CD4-positive, alpha-beta T cell (primary cell): ENCODE results near the gene VAT1L. TPM values are rescaled to one million over a fixed set of nuclear protein-coding genes. Genes with fewer than 3 reads are reported as not detected.

Experiments used
- ATAC-seq: fragments of 200-7000 bp; cut with Tn5 transposase; one replicate; pipeline ENCODE4 v1.10.0; 2022; ENCODE audit warnings: mild to moderate bottlenecking; ENCODE audit not compliant: poor library complexity
- CTCF ChIA-PET: fragments of 350-600 bp; sonication (Branson Sonifier 250); formaldehyde crosslinking; loops from one replicate; lab custom pipeline; 2021; ENCODE audit warnings: antibody characterized with exemption, inconsistent platforms; lab: Charles Lee
- POLR2A ChIA-PET: fragments of 350-600 bp; sonication (Branson Sonifier 250); formaldehyde crosslinking; loops from one replicate; lab custom pipeline; 2021; ENCODE audit warnings: antibody characterized with exemption, inconsistent platforms; lab: Charles Lee
- DNase-seq, 14 experiments: peaks; one replicate each; pipeline ENCODE4 v3.0.0-alpha.2; 2013 to 2020; ENCODE audit warnings: mixed read lengths in 2 of 14
- H3K27ac ChIP-seq, 2 donors: one replicate each; pipeline versions ENCODE4 v1.5.1 to v1.7.0; 2013; ENCODE audit warnings: low read length in 2 of 2, low read depth in 1 of 2, mild to moderate bottlenecking in 1 of 2
- H3K27me3 ChIP-seq, 2 experiments: 1 replicate in 1 of 2; 2 replicates in 1 of 2; pipeline versions ENCODE4 v1.6.1 to v1.7.0; 2013; ENCODE audit warnings: low read length in 2 of 2, control low read depth in 1 of 2, mild to moderate bottlenecking in 1 of 2, moderate library complexity in 1 of 2; ENCODE audit not compliant: insufficient read depth in 2 of 2, control insufficient read depth in 1 of 2
- H3K36me3 ChIP-seq: one replicate; pipeline ENCODE4 v1.6.1; 2013; ENCODE audit warnings: low read length, control low read depth; ENCODE audit not compliant: insufficient read depth
- H3K4me1 ChIP-seq: one replicate; pipeline ENCODE4 v1.6.1; 2013; ENCODE audit warnings: low read length, control low read depth; ENCODE audit not compliant: insufficient read depth
- H3K4me3 ChIP-seq: one replicate; pipeline ENCODE4 v1.5.1; 2013; ENCODE audit warnings: mild to moderate bottlenecking, low read length, moderate library complexity
- H3K9me3 ChIP-seq, 2 experiments: 1 replicate in 1 of 2; 2 replicates in 1 of 2; pipeline versions ENCODE4 v1.6.1 to v1.7.0; 2013; ENCODE audit warnings: low read length in 2 of 2, mild to moderate bottlenecking in 2 of 2, control low read depth in 1 of 2, moderate library complexity in 1 of 2; ENCODE audit not compliant: control insufficient read depth in 1 of 2, insufficient read depth in 1 of 2
- H3K27ac Mint-ChIP-seq: one replicate; pipeline ENCODE4 v1.8.0; 2020; ENCODE audit warnings: mixed read lengths
- H3K27me3 Mint-ChIP-seq: one replicate; pipeline ENCODE4 v1.8.0; 2021; ENCODE audit warnings: mixed read lengths
- H3K36me3 Mint-ChIP-seq: one replicate; pipeline ENCODE4 v1.8.0; 2021; ENCODE audit warnings: low read depth, mixed read lengths
- H3K4me1 Mint-ChIP-seq: one replicate; pipeline ENCODE4 v1.8.0; 2021; ENCODE audit warnings: low read depth, mixed read lengths
- H3K4me3 Mint-ChIP-seq: one replicate; pipeline ENCODE4 v1.8.0; 2020; ENCODE audit warnings: mild to moderate bottlenecking, mixed read lengths
- H3K9me3 Mint-ChIP-seq: one replicate; pipeline ENCODE4 v1.8.0; 2020; ENCODE audit warnings: mixed read lengths
- CTCF ChIP-seq: fragments of 200-600 bp; IDR thresholded peaks from one replicate; pipeline ENCODE4 v1.8.0; 2022; ENCODE audit warnings: antibody characterized with exemption, mild to moderate bottlenecking
- intact Hi-C, 2 experiments: fragments of 100-400 bp; cut with DNase I in 1 of 2; cut with micrococcal nuclease in 1 of 2; formaldehyde crosslinking; loops; one replicate each; pipeline versions ENCODE4 v1.15.1 to v1.9.0; 2023 to 2025; cut with DNase I, micrococcal nuclease
- total RNA-seq, 174 experiments: library from RNA in 2 of 174; stranded (reverse) in 2 of 174; gene quantifications; one replicate each; pipeline ENCODE4 v1.2.3 and lab custom pipeline; 2021 to 2026

Gene VAT1L
- total RNA-seq, 2 experiments from 2014 or later, result not detected

- no peak overlapping the region for H3K27ac Mint-ChIP-seq
- H3K9me3 ChIP-seq, result no peaks in the 10 kb centered on the region
- ChIA-PET CTCF (no interaction called here), POLR2A (no interaction called here)
- H3K27ac ChIP-seq, result no peak overlapping the region
- H3K4me3 ChIP-seq, result no peak overlapping the region
- peaks cover 4 to 7% of the 10 kb centered on the region in 2 experiments for H3K27me3 ChIP-seq
- no peak for TF ChIP-seq CTCF
- no peaks in the 10 kb centered on the region for H3K4me1 Mint-ChIP-seq
- ATAC-seq, result no peak
- no peaks in the 10 kb centered on the region for H3K36me3 ChIP-seq
- H3K27me3 Mint-ChIP-seq, result peaks cover 31% of the 10 kb centered on the region
- no peaks in the 10 kb centered on the region for H3K36me3 Mint-ChIP-seq
- H3K4me3 Mint-ChIP-seq, result no peak overlapping the region
- no peak for DNase-seq
- H3K9me3 Mint-ChIP-seq, result no peaks in the 10 kb centered on the region
- intact Hi-C loops, result no loop called here
- H3K4me1 ChIP-seq, result no peaks in the 10 kb centered on the region
Observed at GRCh38 chr16:77882358-77882757, 94.0 kb downstream of the VAT1L start.

- H3K36me3 Mint-ChIP-seq, result no peaks in the 10 kb centered on the region
- ChIA-PET POLR2A (no interaction called here), CTCF (no interaction called here)
- H3K4me3 Mint-ChIP-seq, result no peak overlapping the region
- no peaks in the 10 kb centered on the region for H3K4me1 ChIP-seq
- no peaks in the 10 kb centered on the region for H3K4me1 Mint-ChIP-seq
- peaks cover 31% of the 10 kb centered on the region for H3K27me3 Mint-ChIP-seq
- H3K36me3 ChIP-seq, result no peaks in the 10 kb centered on the region
- H3K4me3 ChIP-seq, result no peak overlapping the region
- ATAC-seq (no peak), DNase-seq (no peak)
- no peaks in the 10 kb centered on the region for H3K9me3 Mint-ChIP-seq
- H3K27ac ChIP-seq, result no peak overlapping the region
- no peaks in the 10 kb centered on the region for H3K9me3 ChIP-seq
- no peak overlapping the region for H3K27ac Mint-ChIP-seq
- TF ChIP-seq CTCF, result no peak
- intact Hi-C loops, result no loop called here
- peaks cover 5% of the 10 kb centered on the region in 2 experiments for H3K27me3 ChIP-seq
Observed at GRCh38 chr16:77885571-77886295, 97.4 kb downstream of the VAT1L start.

GRCh38 chr16:77888871-77889270 is 100.5 kb downstream of the VAT1L start:
- H3K4me1 Mint-ChIP-seq, result no peaks in the 10 kb centered on the region
- H3K27me3 Mint-ChIP-seq, result peaks cover 18% of the 10 kb centered on the region
- Histone ChIP-seq H3K9me3 (no peaks in the 10 kb centered on the region), H3K27me3 (peaks cover 0 to 5% of the 10 kb centered on the region in 2 experiments), H3K4me3 (no peak overlapping the region), H3K27ac (no peak overlapping the region), H3K36me3 (no peaks in the 10 kb centered on the region), H3K4me1 (no peaks in the 10 kb centered on the region)
- CTCF ChIA-PET, result no interaction called here
- no peak for DNase-seq
- ATAC-seq, result no peak
- no peaks in the 10 kb centered on the region for H3K9me3 Mint-ChIP-seq
- intact Hi-C loops, result no loop called here
- POLR2A ChIA-PET, result no interaction called here
- no peak overlapping the region for H3K27ac Mint-ChIP-seq
- H3K4me3 Mint-ChIP-seq, result no peak overlapping the region
- no peak for TF ChIP-seq CTCF
- H3K36me3 Mint-ChIP-seq, result no peaks in the 10 kb centered on the region
